ENCODE data around the gene CRYBA4.

Gene CRYBA4

GRCh38 chr22:26620197-26620596 lies 1.6 kb upstream of the CRYBA4 start:
- no peak for DNase-seq (ENCODE audit: insufficient read length, low spot score)
- no peak for FAIRE-seq

GRCh38 chr22:26623984-26624383 lies 2.2 kb downstream of the CRYBA4 start:
- DNase-seq (ENCODE audit: insufficient read length, low spot score) (no peak), FAIRE-seq (no peak)

- DNase-seq (ENCODE audit: insufficient read length, low spot score): no peak
- FAIRE-seq: no peak
Observed at GRCh38 chr22:26624803-26625202, 3.0 kb downstream of the CRYBA4 start.

- FAIRE-seq: no peak
- DNase-seq (ENCODE audit: insufficient read length, low spot score): no peak
Observed at GRCh38 chr22:26629988-26630761, 8.4 kb downstream of the CRYBA4 start.

GRCh38 chr22:26631282-26631681 lies 9.5 kb downstream of the CRYBA4 start:
- no peak for FAIRE-seq

GRCh38 chr22:26632422-26633155 lies 10.8 kb downstream of the CRYBA4 start:
- FAIRE-seq (no peak), DNase-seq (ENCODE audit: insufficient read length, low spot score) (no peak)

More at GRCh38 chr22:26631282-26631681, 9.5 kb downstream of the CRYBA4 start:
- DNase-seq (ENCODE audit: insufficient read length, low spot score): no peak

- FAIRE-seq: no peak
- DNase-seq (ENCODE audit: insufficient read length, low spot score): no peak
Observed at GRCh38 chr22:26634189-26634588, 12.4 kb downstream of the CRYBA4 start.

- FAIRE-seq: no peak
- DNase-seq (ENCODE audit: insufficient read length, low spot score): no peak
Observed at GRCh38 chr22:26635117-26635516, 13.4 kb downstream of the CRYBA4 start.

GRCh38 chr22:26636296-26636695 lies 14.5 kb downstream of the CRYBA4 start:
- DNase-seq (ENCODE audit: insufficient read length, low spot score) (no peak), FAIRE-seq (no peak)

- FAIRE-seq: no peak
- DNase-seq (ENCODE audit: insufficient read length, low spot score): no peak
Observed at GRCh38 chr22:26642465-26643417, 21.0 kb downstream of the CRYBA4 start.

- FAIRE-seq (no peak), DNase-seq (ENCODE audit: insufficient read length, low spot score) (no peak)
Observed at GRCh38 chr22:26643418-26644100, 21.8 kb downstream of the CRYBA4 start.

- DNase-seq (ENCODE audit: insufficient read length, low spot score) (no peak), FAIRE-seq (no peak)
Observed at GRCh38 chr22:26646158-26646557, 24.4 kb downstream of the CRYBA4 start.

- no peak for DNase-seq (ENCODE audit: insufficient read length, low spot score)
- no peak for FAIRE-seq
Observed at GRCh38 chr22:26648011-26648497, 26.3 kb downstream of the CRYBA4 start.

- FAIRE-seq (no peak), DNase-seq (ENCODE audit: insufficient read length, low spot score) (no peak)
Observed at GRCh38 chr22:26648528-26649388, 27.0 kb downstream of the CRYBA4 start.

- DNase-seq (ENCODE audit: insufficient read length, low spot score) (no peak), FAIRE-seq (no peak)
Observed at GRCh38 chr22:26650722-26651421, 29.1 kb downstream of the CRYBA4 start.

- no peak for FAIRE-seq
Observed at GRCh38 chr22:26651815-26652214, 30.1 kb downstream of the CRYBA4 start.

GRCh38 chr22:26656891-26657851 lies 35.4 kb downstream of the CRYBA4 start, which contains the start of gene MIAT:
Gene MIAT, plus strand, starts transcription at chr22:26657588.
- no peak for DNase-seq (ENCODE audit: insufficient read length, low spot score)
- no peak for FAIRE-seq

More at GRCh38 chr22:26651815-26652214, 30.1 kb downstream of the CRYBA4 start:
- no peak for DNase-seq (ENCODE audit: insufficient read length, low spot score)

All from HTR-8/SVneo (cell line).